Thymus (tissue), 11 donors: Measurements from ENCODE around the gene CRY1. TPM values are rescaled to one million over a fixed set of nuclear protein-coding genes. Genes with fewer than 3 reads are reported as not detected.
"Not testable (repeated sequence)": the region's sequence is repeated elsewhere in the genome, so short reads cannot be mapped to it uniquely, and the experiment has no call there.

Experiments used
- DNase-seq, 9 donors: peaks; one replicate each; pipeline ENCODE4 v3.0.0-alpha.2; 2013; ENCODE audit warnings: low spot score in 9 of 9, low read depth in 6 of 9, missing footprints in 1 of 9
- H3K27ac ChIP-seq, 2 donors: one replicate each; pipeline ENCODE4 v1.5.1; 2013; ENCODE audit warnings: control low read depth in 1 of 2, low read depth in 1 of 2, low read length in 1 of 2, mild to moderate bottlenecking in 1 of 2, moderate library complexity in 1 of 2
- H3K27me3 ChIP-seq, 2 donors: one replicate each; pipeline ENCODE4 v1.5.1; 2013; ENCODE audit warnings: low read length in 1 of 2; ENCODE audit not compliant: control insufficient read depth in 2 of 2, insufficient read depth in 1 of 2
- H3K36me3 ChIP-seq, 2 donors: one replicate each; pipeline ENCODE4 v1.5.1; 2013; ENCODE audit warnings: low read length in 1 of 2, mild to moderate bottlenecking in 1 of 2, moderate library complexity in 1 of 2; ENCODE audit not compliant: control insufficient read depth in 2 of 2, insufficient read depth in 2 of 2
- H3K4me1 ChIP-seq, 2 donors: one replicate each; pipeline ENCODE4 v1.5.1; 2013; ENCODE audit warnings: low read length in 2 of 2; ENCODE audit not compliant: control insufficient read depth in 2 of 2, insufficient read depth in 2 of 2
- H3K4me3 ChIP-seq, 2 donors: one replicate each; pipeline ENCODE4 v1.5.1; 2013; ENCODE audit warnings: low read length in 2 of 2, control low read depth in 1 of 2, mild to moderate bottlenecking in 1 of 2
- H3K9me3 ChIP-seq, 2 donors: one replicate each; pipeline ENCODE4 v1.5.1; 2013; ENCODE audit warnings: low read length in 1 of 2, mild to moderate bottlenecking in 1 of 2; ENCODE audit not compliant: control insufficient read depth in 2 of 2, insufficient read depth in 1 of 2
- whole genome bisulfite sequencing: extraction: QIAGEN DNeasy Blood & Tissue Kit; methylation state at CpG from one replicate; pipeline ENCODE4 v1.1.7; 2013; 5-methylcytosine and 5-hydroxymethylcytosine counted together
- polyA plus RNA-seq: library from polyadenylated mRNA; stranded (reverse); fragments of 200-250 nt; gene quantifications from one replicate; pipeline ENCODE4 v1.2.3, GENCODE V29; 2013
- total RNA-seq: library from RNA; stranded (reverse); fragments of 120-200 nt; gene quantifications from one replicate; pipeline ENCODE4 v1.2.4, GENCODE V29; 2013
- donor health status: healthy.

The CRY1 gene
- total and polyA plus RNA-seq, 2 donors: 16.8 to 19.9 TPM

GRCh38 chr12:107031061-107031460, 62.3 kb downstream of the CRY1 start:
- 96% methylated on average over 2 of the region's 2 CpGs for WGBS
- Histone ChIP-seq H3K4me3 (no peak overlapping the region), H3K36me3 (no peaks in the 10 kb centered on the region), H3K9me3 (no peaks in the 10 kb centered on the region), H3K27ac (peak overlapping the region in 1 of 2 donors; percentile 80), H3K4me1 (peaks cover 20 to 23% of the 10 kb centered on the region in 2 donors), H3K27me3 (no peaks in the 10 kb centered on the region)
- no peak for DNase-seq

DNA sequence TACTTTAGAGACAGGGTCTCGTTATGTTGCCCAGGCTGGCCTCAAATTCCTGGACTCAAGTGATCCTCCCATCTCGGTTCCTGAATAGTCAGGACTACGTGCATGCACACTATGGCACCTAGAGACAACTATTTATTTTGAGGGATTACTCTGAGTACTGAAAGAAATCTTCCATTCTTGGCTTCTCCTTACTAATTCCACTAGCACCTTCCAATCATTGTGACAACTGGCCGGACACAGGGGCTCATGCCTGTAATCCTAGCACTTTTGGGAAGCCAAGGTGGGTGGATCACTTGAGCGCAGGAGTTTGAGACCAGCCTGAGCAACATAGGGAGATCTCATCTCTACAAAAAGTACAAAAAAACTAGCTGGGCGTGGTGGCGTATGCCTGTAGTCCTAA, 64.3 kb downstream of the CRY1 start:
- 98% methylated on average over 7 of the region's 7 CpGs for WGBS
- Histone ChIP-seq H3K4me3 (no peak overlapping the region), H3K9me3 (no peaks in the 10 kb centered on the region), H3K36me3 (no peaks in the 10 kb centered on the region), H3K27ac (peak overlapping the region in 1 of 2 donors; percentile 99), H3K27me3 (no peaks in the 10 kb centered on the region), H3K4me1 (peaks cover 18 to 23% of the 10 kb centered on the region in 2 donors)
- no peak for DNase-seq

GRCh38 chr12:107027636-107028053, 65.7 kb downstream of the CRY1 start:
- H3K27ac ChIP-seq: peak overlapping the region; percentile 77 to 99
- H3K9me3 ChIP-seq: no peaks in the 10 kb centered on the region
- 4% methylated on average over 2 of the region's 2 CpGs for WGBS
- H3K27me3 ChIP-seq: no peaks in the 10 kb centered on the region
- H3K4me3 ChIP-seq: peak overlapping the region; percentile 9 to 42
- peak; percentile 66 to 95 (median 88) for DNase-seq
- H3K36me3 ChIP-seq: no peaks in the 10 kb centered on the region
- peaks cover 18 to 23% of the 10 kb centered on the region in 2 donors for H3K4me1 ChIP-seq

DNA sequence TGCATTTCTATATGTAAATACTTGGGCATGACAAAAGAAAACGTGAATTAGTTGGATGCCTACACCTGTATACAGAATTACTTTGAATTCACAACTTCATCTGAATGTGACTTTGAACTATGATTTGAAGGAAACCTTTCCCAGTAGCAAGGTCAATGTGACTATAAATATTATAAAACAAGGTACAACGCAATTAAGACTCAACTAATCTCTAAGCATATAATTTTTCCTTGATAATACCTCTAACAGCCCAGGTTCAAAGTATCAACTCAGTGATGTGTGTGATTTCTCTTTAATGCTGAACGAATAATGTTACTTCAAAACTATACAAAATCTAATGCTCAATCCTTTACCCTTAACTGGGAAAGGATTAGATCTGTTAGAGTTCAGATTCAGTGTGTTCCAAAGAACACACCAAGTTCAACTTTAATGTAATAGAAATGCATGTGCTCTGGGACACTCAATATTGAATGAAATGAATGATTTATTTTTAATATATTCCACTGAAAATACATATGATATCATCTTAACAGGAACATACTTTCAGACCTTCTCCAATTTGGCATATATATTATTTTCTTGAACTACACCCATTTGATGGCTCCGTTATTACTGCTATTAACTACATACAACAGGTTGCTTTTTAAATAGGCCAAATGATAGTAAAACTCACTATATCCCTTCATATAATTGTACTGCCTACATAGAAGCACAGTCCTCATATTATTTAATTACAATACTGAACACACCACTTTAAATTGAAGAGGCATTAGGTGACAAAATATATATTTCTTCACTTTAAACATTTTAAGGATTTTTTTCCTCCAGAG, 66.3 kb downstream of the CRY1 start:
- DNase-seq: peak in 2 of 9 donors; percentile 29 to 39
- peaks cover 18 to 19% of the 10 kb centered on the region in 2 donors for H3K4me1 ChIP-seq
- H3K27me3 ChIP-seq: no peaks in the 10 kb centered on the region

DNA sequence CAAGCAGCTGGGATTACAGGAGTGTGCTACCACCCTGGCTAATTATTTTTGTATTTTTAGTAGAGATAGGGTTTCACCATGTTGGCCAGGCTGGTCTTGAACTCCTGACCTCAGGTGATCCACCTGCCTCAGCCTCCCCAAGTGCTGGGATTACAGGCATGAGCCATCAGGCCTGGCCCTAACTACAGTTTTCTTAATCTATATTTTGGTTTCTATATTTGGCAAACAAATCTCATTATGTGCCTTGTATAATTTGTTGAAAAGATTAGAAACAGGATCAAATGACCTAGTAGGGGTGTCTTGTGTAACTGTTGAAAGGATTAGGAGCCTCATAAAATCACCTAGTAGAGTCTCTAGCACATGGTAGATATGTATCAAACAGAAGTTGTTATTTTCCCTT, 67.0 kb downstream of the CRY1 start:
- H3K9me3 ChIP-seq, H3K36me3 ChIP-seq, DNase-seq, H3K27me3 ChIP-seq, H3K4me3 ChIP-seq: not testable (repeated sequence)
- peaks cover 15 to 17% of the 10 kb centered on the region in 2 donors for H3K4me1 ChIP-seq
- H3K27ac ChIP-seq: peak overlapping the region in 1 of 2 donors; percentile 99

More for the DNA sequence above, 66.3 kb downstream of the CRY1 start:
- WGBS: 72% methylated on average over 4 of the region's 4 CpGs
- H3K36me3 ChIP-seq: no peaks in the 10 kb centered on the region
- peak overlapping the region; percentile 8 to 42 for H3K4me3 ChIP-seq
- H3K27ac ChIP-seq: peak overlapping the region in 1 of 2 donors; percentile 99
- H3K9me3 ChIP-seq: no peaks in the 10 kb centered on the region

DNA sequence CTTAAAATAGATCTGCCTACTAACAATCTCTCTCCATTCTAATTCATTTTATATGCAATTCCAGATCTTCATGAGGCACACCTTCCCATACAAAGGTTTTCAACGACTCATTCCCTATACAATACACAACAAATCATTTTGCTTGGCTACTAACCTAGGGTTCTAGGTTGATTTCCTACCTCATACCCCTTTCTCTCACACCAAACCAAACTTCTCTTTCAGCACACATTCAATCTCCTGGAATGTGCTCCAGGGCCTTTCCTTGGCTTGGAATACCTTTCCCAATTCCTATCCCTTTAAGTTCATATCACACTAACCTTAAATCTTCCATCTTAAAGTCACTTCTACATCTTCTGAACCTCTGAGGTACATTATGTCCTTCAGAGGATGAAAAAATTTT, 67.7 kb downstream of the CRY1 start:
- peaks cover 10 to 11% of the 10 kb centered on the region in 2 donors for H3K4me1 ChIP-seq
- WGBS: 100% methylated on average over 1 of the region's 1 CpG

GRCh38 chr12:107019546-107019945, 73.8 kb downstream of the CRY1 start:
- no peaks in the 10 kb centered on the region for H3K9me3 ChIP-seq
- no peak for DNase-seq
- no peak overlapping the region for H3K4me3 ChIP-seq
- H3K4me1 ChIP-seq: no peaks in the 10 kb centered on the region
- WGBS: 97% methylated on average over 2 of the region's 2 CpGs
- H3K36me3 ChIP-seq: no peaks in the 10 kb centered on the region
- no peak overlapping the region for H3K27ac ChIP-seq
- no peaks in the 10 kb centered on the region for H3K27me3 ChIP-seq

More for the DNA sequence above, 67.7 kb downstream of the CRY1 start:
- DNase-seq: no peak
- peak overlapping the region in 1 of 2 donors; percentile 62 for H3K27ac ChIP-seq
- H3K9me3 ChIP-seq: no peaks in the 10 kb centered on the region
- no peak overlapping the region for H3K4me3 ChIP-seq
- H3K27me3 ChIP-seq: no peaks in the 10 kb centered on the region
- H3K36me3 ChIP-seq: no peaks in the 10 kb centered on the region

GRCh38 chr12:107017042-107017441, 76.3 kb downstream of the CRY1 start:
- no peaks in the 10 kb centered on the region for H3K9me3 ChIP-seq
- no peaks in the 10 kb centered on the region for H3K4me1 ChIP-seq
- no peak overlapping the region for H3K27ac ChIP-seq
- no peak overlapping the region for H3K4me3 ChIP-seq
- WGBS: 97% methylated on average over 4 of the region's 4 CpGs
- no peaks in the 10 kb centered on the region for H3K36me3 ChIP-seq
- H3K27me3 ChIP-seq: no peaks in the 10 kb centered on the region
- DNase-seq: no peak

- peak in 4 of 9 donors; percentile 47 to 70 (median 56) for DNase-seq
- H3K9me3 ChIP-seq: no peaks in the 10 kb centered on the region
- H3K4me3 ChIP-seq: no peak overlapping the region
- no peaks in the 10 kb centered on the region for H3K27me3 ChIP-seq
- H3K36me3 ChIP-seq: no peaks in the 10 kb centered on the region
- no peaks in the 10 kb centered on the region for H3K4me1 ChIP-seq
- 84% methylated on average over 3 of the region's 3 CpGs for WGBS
- H3K27ac ChIP-seq: no peak overlapping the region
Observed at GRCh38 chr12:107014055-107014454, 79.3 kb downstream of the CRY1 start.
